ENCODE data around the gene KANK2.
A peak's percentile ranks its signal among the peaks of the same experiment; 100 is the strongest.
"Not testable (repeated sequence)": the region's sequence is repeated elsewhere in the genome, so short reads cannot be mapped to it uniquely, and the experiment has no call there.

The KANK2 gene

GRCh38 chr19:11191273-11191755 lies 6.0 kb downstream of the KANK2 start:
- Histone ChIP-seq H3K9ac (no peak overlapping the region), H3K9me3 (no peaks in the 10 kb centered on the region), H3K27ac (peak overlapping the region; percentile 92), H3K36me3 (peaks cover 33% of the 10 kb centered on the region), H4K20me1 (no peaks in the 10 kb centered on the region), H3K4me1 (peaks cover 89% of the 10 kb centered on the region), H3K4me2 (peak overlapping the region; percentile 99), H3K4me3 (no peak overlapping the region), H3K27me3 (no peaks in the 10 kb centered on the region)
- TF ChIP-seq Cebpa-rat (IDR thresholded peaks at IDR 0.05), result no peak

- Histone ChIP-seq H3K9ac (no peak overlapping the region), H3K4me3 (no peak overlapping the region), H3K4me1 (peaks cover 89% of the 10 kb centered on the region), H3K4me2 (peak overlapping the region; percentile 99), H3K9me3 (no peaks in the 10 kb centered on the region), H3K27ac (no peak overlapping the region), H3K36me3 (peaks cover 36% of the 10 kb centered on the region), H3K27me3 (no peaks in the 10 kb centered on the region), H4K20me1 (no peaks in the 10 kb centered on the region)
- no peak for TF ChIP-seq Cebpa-rat (IDR thresholded peaks at IDR 0.05)
Measured at GRCh38 chr19:11190501-11190900, 6.8 kb downstream of the KANK2 start.

- H3K4me1 ChIP-seq, result peaks cover 64% of the 10 kb centered on the region
- no peak overlapping the region for H3K27ac ChIP-seq
Measured at GRCh38 chr19:11187441-11187840, 9.9 kb downstream of the KANK2 start.

GRCh38 chr19:11182994-11183393 lies 14.4 kb downstream of the KANK2 start:
- H3K27me3 ChIP-seq, result no peaks in the 10 kb centered on the region
- no peak overlapping the region for H3K4me2 ChIP-seq
- no peak overlapping the region for H3K4me3 ChIP-seq
- H3K4me1 ChIP-seq, result peaks cover 54% of the 10 kb centered on the region
- H3K9me3 ChIP-seq, result peaks cover 9% of the 10 kb centered on the region
- H3K9ac ChIP-seq, result no peak overlapping the region
- TF ChIP-seq Cebpa-rat (IDR thresholded peaks at IDR 0.05), result no peak
- H3K36me3 ChIP-seq, result peaks cover 41% of the 10 kb centered on the region
- no peak overlapping the region for H3K27ac ChIP-seq
- no peaks in the 10 kb centered on the region; the same call in 1 of the 2 replicates for H4K20me1 ChIP-seq

More at GRCh38 chr19:11187441-11187840, 9.9 kb downstream of the KANK2 start:
- Histone ChIP-seq H3K27me3 (no peaks in the 10 kb centered on the region), H4K20me1 (no peaks in the 10 kb centered on the region), H3K9me3 (peaks cover 9% of the 10 kb centered on the region), H3K9ac (no peak overlapping the region), H3K4me3 (no peak overlapping the region), H3K4me2 (0 out of 2 replicates have a peak overlapping the region, but pooled peaks have one; percentile 16), H3K36me3 (peaks cover 47% of the 10 kb centered on the region)
- TF ChIP-seq Cebpa-rat (IDR thresholded peaks at IDR 0.05), result no peak

- peaks cover 39% of the 10 kb centered on the region for H3K4me1 ChIP-seq
- H4K20me1 ChIP-seq, result no peaks in the 10 kb centered on the region; the same call in 1 of the 2 replicates
- TF ChIP-seq Cebpa-rat (IDR thresholded peaks at IDR 0.05), result peak; percentile 86
- H3K27ac ChIP-seq, result no peak overlapping the region
- H3K4me2 ChIP-seq, result no peak overlapping the region
- no peaks in the 10 kb centered on the region for H3K27me3 ChIP-seq
- no peak overlapping the region for H3K9ac ChIP-seq
- H3K4me3 ChIP-seq, result no peak overlapping the region
- H3K9me3 ChIP-seq, result peaks cover 9% of the 10 kb centered on the region
- peaks cover 49% of the 10 kb centered on the region for H3K36me3 ChIP-seq
Measured at GRCh38 chr19:11181488-11181887, 15.9 kb downstream of the KANK2 start.

GRCh38 chr19:11180975-11181374 lies 16.4 kb downstream of the KANK2 start:
- not testable (repeated sequence) for H3K4me2 ChIP-seq, H3K27ac ChIP-seq
- peaks cover 49% of the 10 kb centered on the region for H3K36me3 ChIP-seq

GRCh38 chr19:11180346-11180745 lies 17.0 kb downstream of the KANK2 start:
- peaks cover 55% of the 10 kb centered on the region for H3K36me3 ChIP-seq
- no peak overlapping the region for H3K27ac ChIP-seq

More at GRCh38 chr19:11180975-11181374, 16.4 kb downstream of the KANK2 start:
- H3K4me3 ChIP-seq, H4K20me1 ChIP-seq, H3K9ac ChIP-seq, H3K9me3 ChIP-seq, H3K27me3 ChIP-seq: not testable (repeated sequence)
- H3K4me1 ChIP-seq, result peaks cover 34% of the 10 kb centered on the region

GRCh38 chr19:11179716-11180297 lies 17.5 kb downstream of the KANK2 start:
- Histone ChIP-seq H3K4me1 (peaks cover 23% of the 10 kb centered on the region), H3K27ac (peak overlapping the region; percentile 18; the same call in 1 of the 2 replicates), H3K4me2 (peak overlapping the region; percentile 75), H3K4me3 (no peak overlapping the region), H3K9ac (peak overlapping the region; percentile 35), H3K36me3 (peaks cover 55% of the 10 kb centered on the region), H4K20me1 (no peaks in the 10 kb centered on the region; the same call in 1 of the 2 replicates), H3K9me3 (peaks cover 9% of the 10 kb centered on the region), H3K27me3 (no peaks in the 10 kb centered on the region)
- TF ChIP-seq Cebpa-rat (IDR thresholded peaks at IDR 0.05), result no peak

More at GRCh38 chr19:11180346-11180745, 17.0 kb downstream of the KANK2 start:
- no peaks in the 10 kb centered on the region; the same call in 1 of the 2 replicates for H4K20me1 ChIP-seq
- H3K27me3 ChIP-seq, result no peaks in the 10 kb centered on the region
- peaks cover 9% of the 10 kb centered on the region for H3K9me3 ChIP-seq
- peak overlapping the region; percentile 75 for H3K4me2 ChIP-seq
- no peak for TF ChIP-seq Cebpa-rat (IDR thresholded peaks at IDR 0.05)
- peaks cover 28% of the 10 kb centered on the region for H3K4me1 ChIP-seq
- H3K9ac ChIP-seq, result peak overlapping the region; percentile 35; the same call in 1 of the 2 replicates
- no peak overlapping the region for H3K4me3 ChIP-seq

GRCh38 chr19:11179145-11179465 lies 18.2 kb downstream of the KANK2 start:
- H3K27ac ChIP-seq, H4K20me1 ChIP-seq, H3K9me3 ChIP-seq, H3K27me3 ChIP-seq, H3K4me3 ChIP-seq, H3K9ac ChIP-seq: not testable (repeated sequence)
- H3K4me1 ChIP-seq, result peaks cover 23% of the 10 kb centered on the region
- H3K4me2 ChIP-seq, result peak overlapping the region; percentile 75
- peaks cover 55% of the 10 kb centered on the region for H3K36me3 ChIP-seq

GRCh38 chr19:11177592-11177991 lies 19.8 kb downstream of the KANK2 start:
- no peak overlapping the region for H3K9ac ChIP-seq
- H3K4me3 ChIP-seq, result no peak overlapping the region
- no peak overlapping the region for H3K4me2 ChIP-seq
- no peaks in the 10 kb centered on the region for H3K9me3 ChIP-seq
- no peak overlapping the region for H3K27ac ChIP-seq
- TF ChIP-seq Cebpa-rat (IDR thresholded peaks at IDR 0.05), result no peak
- H3K36me3 ChIP-seq, result peaks cover 57% of the 10 kb centered on the region
- peaks cover 23% of the 10 kb centered on the region for H3K4me1 ChIP-seq
- H4K20me1 ChIP-seq, result no peaks in the 10 kb centered on the region; the same call in 1 of the 2 replicates
- H3K27me3 ChIP-seq, result no peaks in the 10 kb centered on the region
